Body of pancreas (tissue), 4 donors: ENCODE data around the gene MTR. TPM values are rescaled to one million over a fixed set of nuclear protein-coding genes. Genes with fewer than 3 reads are reported as not detected.

ENCODE experiments used
- ATAC-seq: fragments of 150-250 bp; one replicate; pipeline ENCODE4 v1.9.1; 2016
- DNase-seq, 4 donors: peaks; one replicate each; pipeline ENCODE4 v3.0.0-alpha.2; 2019
- H3K27ac ChIP-seq, 4 donors: fragments of 200-600 bp; sonication (generic); 1 replicate in 3 of 4; 2 replicates in 1 of 4; pipeline versions ENCODE4 v1.5.1 to v1.6.1; 2016 to 2019; ENCODE audit warnings: mild to moderate bottlenecking in 1 of 4, mixed read lengths in 1 of 4, moderate library complexity in 1 of 4
- H3K27me3 ChIP-seq, 2 donors: fragments of 200-600 bp; sonication (generic); one replicate each; pipeline ENCODE4 v1.6.0; 2016; ENCODE audit warnings: mild to moderate bottlenecking in 1 of 2
- H3K36me3 ChIP-seq, 2 donors: fragments of 200-600 bp; sonication (generic); replicated peaks in 1 of 2; 2 replicates each; pipeline ENCODE4 v1.5.1; 2016; ENCODE audit warnings: low read depth in 2 of 2; ENCODE audit not compliant: insufficient read depth in 1 of 2
- H3K4me1 ChIP-seq: fragments of 200-600 bp; sonication (generic); one replicate; pipeline ENCODE4 v1.6.0; 2016
- H3K4me3 ChIP-seq, 2 donors: fragments of 200-600 bp; sonication (generic); 1 replicate in 1 of 2; 2 replicates in 1 of 2; pipeline ENCODE4 v1.5.1; 2016 to 2019
- H3K9me3 ChIP-seq, 3 donors: fragments of 200-600 bp; sonication (generic); 1 replicate in 2 of 3; 2 replicates in 1 of 3; pipeline ENCODE4 v1.5.1; 2016
- CTCF ChIP-seq, 7 experiments: fragments of 450-650 bp in 4 of 7; fragments of 200-600 bp in 3 of 7; sonication (generic) in 3 of 7; IDR thresholded peaks; one replicate each; pipeline ENCODE4 v1.5.1; 2016 to 2019; ENCODE audit warnings: antibody characterized with exemption in 7 of 7
- POLR2A ChIP-seq, 3 donors: fragments of 450-650 bp; IDR thresholded peaks; one replicate each; pipeline ENCODE4 v1.6.1; 2016; ENCODE audit warnings: antibody characterized with exemption in 3 of 3, mild to moderate bottlenecking in 2 of 3
- WGBS, 2 donors: methylation state at CpG; one replicate each; pipeline ENCODE4 v1.1.5; 2017; 5-methylcytosine and 5-hydroxymethylcytosine counted together
- intact Hi-C: fragments of 100-400 bp; cut with DNase I; formaldehyde crosslinking; loops from one replicate; pipeline ENCODE4 v1.15.1; 2023
- total RNA-seq, 2 donors: library from RNA; depleted of rRNA; stranded (reverse); fragments of >200 nt; gene quantifications; one replicate each; pipeline ENCODE4 v1.1.0, GENCODE V29; 2016

Gene MTR
- total RNA-seq: 10 to 100 TPM; 26.7 to 29.8 TPM

- Histone ChIP-seq H3K4me3 (peak within 1 kb of the TSS; percentile 83 to 90), H3K36me3 (no peaks in the 10 kb centered on the region), H3K27me3 (no peaks in the 10 kb centered on the region), H3K9me3 (no peaks in the 10 kb centered on the region), H3K4me1 (peaks cover 32% of the 10 kb centered on the region), H3K27ac (peak within 1 kb of the TSS; percentile 90 to 96 (median 92))
- peak; percentile 86 to 97 (median 95) for TF ChIP-seq POLR2A (IDR thresholded peaks at IDR 0.05)
- TF ChIP-seq CTCF (IDR thresholded peaks at IDR 0.05): peak in 1 of 7 experiments; percentile 18
- ATAC-seq: peak; percentile 97
- WGBS, 2 donors: 0% methylated on average over 11 to 67 of the region's 67 CpGs
- intact Hi-C loops: no loop called here
- DNase-seq: peak; percentile 98 to 99 (median 98)
These were observed at the start of gene MTR for GRCh38 chr1:236795035-236795756. TSS of gene MTR (plus strand) at chr1:236795292. CDS start at chr1:236795704, 412 bp downstream.

- DNase-seq (no peak), ATAC-seq (no peak)
- TF ChIP-seq CTCF (IDR thresholded peaks at IDR 0.05): no peak
- no peak for TF ChIP-seq POLR2A (IDR thresholded peaks at IDR 0.05)
- H3K36me3 ChIP-seq: no peaks in the 10 kb centered on the region
- no peak overlapping the region for H3K4me3 ChIP-seq
- no peaks in the 10 kb centered on the region for H3K4me1 ChIP-seq
- H3K9me3 ChIP-seq: no peaks in the 10 kb centered on the region
- intact Hi-C loops: no loop called here
- WGBS, 2 donors: 78 to 84% methylated on average over 5 of the region's 5 CpGs
- H3K27me3 ChIP-seq: no peaks in the 10 kb centered on the region
- no peak overlapping the region for H3K27ac ChIP-seq
These were observed 48.3 kb upstream of the MTR start for GRCh38 chr1:236746785-236747184.

GRCh38 chr1:236747311-236747985 lies 47.6 kb upstream of the MTR start:
- Histone ChIP-seq H3K27ac (no peak overlapping the region), H3K4me1 (no peaks in the 10 kb centered on the region), H3K36me3 (no peaks in the 10 kb centered on the region), H3K4me3 (no peak overlapping the region), H3K9me3 (no peaks in the 10 kb centered on the region), H3K27me3 (no peaks in the 10 kb centered on the region)
- intact Hi-C loops: no loop called here
- ATAC-seq (no peak), DNase-seq (no peak)
- 79 to 85% methylated on average over 6 of the region's 6 CpGs for WGBS, 2 donors
- no peak for TF ChIP-seq CTCF (IDR thresholded peaks at IDR 0.05)
- no peak for TF ChIP-seq POLR2A (IDR thresholded peaks at IDR 0.05)

GRCh38 chr1:236748268-236748870 lies 46.7 kb upstream of the MTR start:
- Histone ChIP-seq H3K4me1 (no peaks in the 10 kb centered on the region), H3K27ac (no peak overlapping the region), H3K4me3 (no peak overlapping the region), H3K27me3 (no peaks in the 10 kb centered on the region), H3K9me3 (no peaks in the 10 kb centered on the region), H3K36me3 (no peaks in the 10 kb centered on the region)
- intact Hi-C loops: no loop called here
- WGBS, 2 donors: 72 to 77% methylated on average over 5 of the region's 5 CpGs
- TF ChIP-seq POLR2A (IDR thresholded peaks at IDR 0.05) (no peak), CTCF (IDR thresholded peaks at IDR 0.05) (peak in 1 of 7 experiments; percentile 11)
- DNase-seq: no peak
- no peak for ATAC-seq
